ENCODE data around the gene SLC50A1.

Gene SLC50A1

GRCh38 chr1:155120253-155120652, 15.4 kb upstream of the SLC50A1 start:
- H3K27ac ChIP-seq = no peak overlapping the region; the same call in 1 of the 2 replicates
- no peak for TF ChIP-seq CTCF (conservative IDR thresholded peaks at IDR 0.05)

- H3K27ac ChIP-seq = no peak overlapping the region
- no peak for TF ChIP-seq CTCF (conservative IDR thresholded peaks at IDR 0.05)
These were observed 14.4 kb upstream of the SLC50A1 start for GRCh38 chr1:155121249-155121648.

GRCh38 chr1:155122308-155122707, 13.3 kb upstream of the SLC50A1 start:
- TF ChIP-seq CTCF (conservative IDR thresholded peaks at IDR 0.05) = no peak

GRCh38 chr1:155123801-155124200, 11.9 kb upstream of the SLC50A1 start:
- H3K27ac ChIP-seq = no peak overlapping the region
- TF ChIP-seq CTCF (conservative IDR thresholded peaks at IDR 0.05) = no peak

More at GRCh38 chr1:155122308-155122707, 13.3 kb upstream of the SLC50A1 start:
- no peak overlapping the region for H3K27ac ChIP-seq

GRCh38 chr1:155124503-155125463, 10.9 kb upstream of the SLC50A1 start:
- no peak for TF ChIP-seq CTCF (conservative IDR thresholded peaks at IDR 0.05)
- H3K27ac ChIP-seq = no peak overlapping the region

- H3K27ac ChIP-seq = peak overlapping the region; percentile 100; the same call in 1 of the 2 replicates
- TF ChIP-seq CTCF (conservative IDR thresholded peaks at IDR 0.05) = no peak
These were observed 10.1 kb upstream of the SLC50A1 start for GRCh38 chr1:155125511-155125945.

GRCh38 chr1:155125946-155126555, 9.6 kb upstream of the SLC50A1 start:
- no peak for TF ChIP-seq CTCF (conservative IDR thresholded peaks at IDR 0.05)
- peak overlapping the region; percentile 100 for H3K27ac ChIP-seq

All from VCaP (cell line).